GM19035 (cell line): ENCODE data around the gene TSEN2.

ENCODE experiments used
- ATAC-seq: cut with Tn5 transposase; IDR thresholded peaks from one replicate; pipeline ENCODE4 v1.9.1; 2021; ENCODE audit not compliant: unreplicated experiment

TSEN2 gene

GRCh38 chr3:12582730-12583129 is 98.5 kb downstream of the TSEN2 start:
- ATAC-seq = no peak
